HG03108 (cell line): ENCODE results near the gene PLGRKT.
A peak's percentile ranks its signal among the peaks of the same experiment; 100 is the strongest.
"Not testable (repeated sequence)": the region's sequence is repeated elsewhere in the genome, so short reads cannot be mapped to it uniquely, and the experiment has no call there.

Source experiments
- ATAC-seq: cut with Tn5 transposase; IDR thresholded peaks from one replicate; pipeline ENCODE4 v1.9.1; 2021; ENCODE audit warnings: moderate library complexity; ENCODE audit not compliant: unreplicated experiment

Gene PLGRKT

DNA sequence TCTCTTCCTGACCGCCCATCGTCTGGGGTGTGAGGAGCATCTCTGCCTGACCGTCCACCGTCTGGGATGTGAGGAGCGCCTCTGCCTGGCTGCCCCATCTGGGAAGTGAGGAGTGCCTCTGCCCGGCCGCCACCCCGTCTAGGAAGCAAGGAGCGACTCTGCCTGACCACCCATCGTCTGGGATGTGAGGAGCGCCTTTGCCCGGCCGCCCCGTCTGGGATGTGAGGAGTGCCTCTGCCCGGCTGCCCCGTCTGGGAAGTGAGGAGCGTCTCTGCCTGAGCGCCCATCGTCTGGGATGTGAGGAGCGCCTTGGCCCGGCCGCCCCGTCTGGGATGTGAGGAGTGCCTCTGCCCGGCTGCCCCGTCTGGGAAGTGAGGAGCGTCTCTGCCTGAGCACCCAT is 4.4 kb downstream of the PLGRKT start:
- not testable (repeated sequence) for ATAC-seq

DNA sequence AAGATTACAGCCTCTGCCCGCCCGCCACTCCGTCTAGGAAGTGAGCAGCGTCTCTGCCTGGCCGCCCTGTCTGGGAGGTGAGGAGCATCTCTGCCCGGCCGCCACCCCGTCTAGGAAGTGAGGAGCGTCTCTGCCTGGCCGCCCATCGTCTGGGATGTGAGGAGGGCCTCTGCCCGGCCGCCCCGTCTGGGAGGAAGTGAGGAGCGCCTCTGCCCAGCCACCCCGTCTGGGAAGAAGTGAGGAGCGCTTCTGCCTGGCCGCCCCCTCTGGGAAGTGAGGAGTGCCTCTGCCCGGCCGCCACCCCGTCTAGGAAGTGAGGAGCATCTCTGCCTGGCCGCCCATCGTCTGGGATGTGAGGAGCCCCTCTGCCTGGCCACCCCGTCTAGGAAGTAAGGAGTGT is 4.8 kb downstream of the PLGRKT start:
- ATAC-seq, result not testable (repeated sequence)

- ATAC-seq, result no peak
Observed at GRCh38 chr9:5430912-5431311, 6.8 kb downstream of the PLGRKT start.

GRCh38 chr9:5429873-5430564 is 7.7 kb downstream of the PLGRKT start:
- ATAC-seq, result no peak

GRCh38 chr9:5428794-5429528 is 8.8 kb downstream of the PLGRKT start:
- ATAC-seq, result no peak

DNA sequence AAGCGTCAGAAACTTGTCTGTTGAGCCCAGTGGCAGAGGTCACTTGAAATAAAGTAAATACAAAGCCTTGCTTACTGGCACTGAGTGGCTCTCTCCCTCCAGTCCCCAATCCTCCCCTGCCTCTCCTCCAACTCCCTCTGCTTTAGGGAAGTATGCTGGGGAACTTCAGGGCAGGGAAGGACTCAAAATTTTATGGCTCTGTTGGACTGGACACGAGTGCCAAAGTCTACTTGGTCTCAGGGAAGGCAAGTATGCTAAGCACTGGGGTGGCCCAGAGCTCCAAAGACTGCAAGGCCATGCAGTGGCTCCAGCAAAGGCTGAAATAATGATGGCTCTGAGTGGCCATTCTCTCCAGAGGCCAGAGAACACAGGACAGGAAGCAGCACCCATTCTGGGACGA is 9.6 kb downstream of the PLGRKT start:
- ATAC-seq, result no peak

DNA sequence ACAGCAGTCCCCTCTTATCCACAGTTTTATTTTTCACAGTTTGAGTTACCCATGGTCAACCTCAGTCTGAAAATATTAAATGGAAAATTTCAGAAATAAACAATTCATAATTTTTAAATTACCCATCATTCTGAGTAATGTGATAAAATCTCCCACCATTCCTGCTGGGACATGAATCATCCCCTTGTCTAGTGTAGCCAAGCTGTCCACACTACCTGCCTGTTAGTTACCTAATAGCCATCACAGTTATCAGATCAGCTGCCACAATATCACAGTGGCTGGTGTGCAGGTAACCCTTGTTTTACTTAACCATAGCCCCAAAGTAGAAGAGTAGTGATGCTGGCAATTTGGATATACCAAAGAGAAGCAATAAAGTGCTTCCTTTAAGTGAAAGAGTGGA is 10.7 kb downstream of the PLGRKT start:
- no peak for ATAC-seq

GRCh38 chr9:5425006-5425628 is 12.6 kb downstream of the PLGRKT start:
- ATAC-seq, result no peak

DNA sequence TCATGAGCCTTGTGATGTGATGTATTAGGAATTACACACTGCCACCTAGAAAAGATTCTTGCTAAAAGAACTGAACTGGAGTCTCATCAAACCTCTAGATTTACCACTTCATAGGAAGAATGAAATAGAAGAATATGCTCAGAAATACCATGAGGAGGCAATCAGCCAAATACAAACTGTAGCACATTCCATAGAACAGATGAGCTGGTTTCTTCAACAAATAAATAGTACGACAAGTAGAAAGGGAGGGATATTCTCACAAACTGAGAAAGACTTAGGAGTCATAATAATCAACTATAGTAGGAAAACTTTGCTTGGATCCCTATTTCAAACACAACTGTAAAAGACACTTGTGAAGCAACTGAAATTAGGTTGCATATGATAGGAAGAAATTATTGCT is 15.4 kb downstream of the PLGRKT start:
- no peak for ATAC-seq

DNA sequence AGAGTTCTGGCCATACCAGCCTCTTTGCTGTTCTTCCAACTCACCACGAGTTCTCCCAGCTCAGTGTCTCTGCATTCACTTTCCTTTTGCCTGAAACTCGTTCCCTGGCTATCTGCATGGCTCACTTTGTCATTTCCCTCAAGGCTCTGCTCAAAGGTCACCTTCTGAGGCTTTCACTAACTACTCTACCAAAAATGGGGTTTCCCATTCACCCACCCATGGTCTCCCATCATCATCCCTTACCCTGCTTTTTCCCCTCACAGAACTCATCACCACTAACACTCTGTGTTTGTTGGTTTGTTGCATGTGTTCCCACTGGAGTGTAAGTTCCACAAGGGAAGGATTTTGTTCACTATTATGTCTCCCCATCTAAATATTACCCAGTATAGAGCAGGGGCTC is 16.6 kb downstream of the PLGRKT start:
- no peak for ATAC-seq

DNA sequence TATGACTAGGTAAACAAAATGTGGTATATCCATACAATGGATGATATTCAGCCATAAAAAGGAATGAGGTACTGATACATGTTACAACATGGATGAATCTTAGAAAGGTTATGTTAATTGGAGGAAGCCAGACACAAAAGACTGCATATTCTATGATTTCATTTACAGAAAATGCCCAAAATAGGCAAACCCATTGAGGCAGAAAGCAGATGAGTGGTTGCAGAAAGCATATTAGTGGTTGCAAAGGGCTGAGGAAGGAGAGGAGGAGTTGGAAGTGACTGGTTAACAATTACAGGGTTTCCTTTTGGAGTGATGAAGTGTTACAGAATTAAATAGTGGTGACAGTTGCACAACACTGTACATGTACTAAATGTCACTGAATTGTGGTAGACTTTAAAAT is 17.7 kb downstream of the PLGRKT start:
- ATAC-seq, result no peak

- ATAC-seq, result no peak
Observed at GRCh38 chr9:5418481-5418880, 19.2 kb downstream of the PLGRKT start.

DNA sequence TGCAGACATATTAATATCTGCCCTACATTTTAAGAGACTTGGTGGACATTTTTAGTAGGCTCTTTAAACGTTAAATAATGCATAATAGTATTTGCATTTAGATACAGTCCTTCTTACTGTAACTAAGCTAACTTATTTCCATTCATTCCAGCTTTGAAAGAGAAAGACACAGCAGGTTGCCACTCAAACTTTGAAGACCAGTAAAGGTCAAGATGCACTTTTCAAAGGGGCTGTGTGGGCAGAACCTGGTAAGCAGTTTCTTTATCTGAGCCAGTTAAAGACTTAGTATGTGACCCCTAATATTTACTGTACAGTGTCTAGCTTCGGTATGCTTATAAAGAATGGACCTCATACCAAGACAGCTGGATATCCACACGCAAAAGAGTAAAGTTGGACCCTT is 20.8 kb downstream of the PLGRKT start:
- no peak for ATAC-seq

DNA sequence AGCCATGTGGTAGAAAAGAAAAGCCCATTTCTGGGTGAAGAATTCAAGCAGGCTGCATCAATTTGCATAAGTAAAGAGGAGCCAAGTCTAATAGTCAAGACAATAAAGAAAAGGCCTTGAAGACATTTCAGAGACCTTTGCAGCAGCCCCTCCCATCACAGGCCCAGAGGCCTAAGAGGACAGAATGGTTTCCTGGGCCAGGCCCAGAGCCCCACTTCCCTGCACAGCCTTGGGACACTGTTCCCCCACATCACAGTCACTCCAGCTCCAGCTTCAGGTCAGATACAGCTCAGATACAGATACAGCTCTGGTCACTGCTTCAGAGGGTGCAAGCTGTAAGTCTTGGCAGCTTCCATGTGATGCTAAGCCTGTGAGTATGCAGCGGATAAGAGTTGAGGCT is 29.1 kb downstream of the PLGRKT start:
- no peak for ATAC-seq

- ATAC-seq, result no peak
Observed at GRCh38 chr9:5402217-5402616, 35.5 kb downstream of the PLGRKT start.

DNA sequence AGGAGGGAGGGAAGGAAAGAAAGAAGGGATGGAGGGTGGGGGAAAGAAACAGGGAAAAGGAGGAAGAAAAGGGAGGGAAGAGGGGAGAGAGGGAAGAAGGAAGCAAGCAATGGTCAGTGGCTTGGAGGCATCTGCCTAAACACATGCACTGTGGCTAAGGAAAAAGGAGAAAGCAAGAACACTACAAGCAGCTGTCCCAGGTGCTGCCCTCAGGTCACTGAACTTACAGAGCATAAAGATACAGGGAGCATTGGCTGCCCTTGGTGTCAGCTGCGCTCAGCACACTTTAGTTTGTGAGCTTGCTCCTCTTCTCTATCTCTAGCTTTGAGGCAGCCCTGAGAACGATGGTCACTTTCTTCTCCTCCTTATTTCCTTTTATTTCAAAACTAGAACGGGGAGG is 40.2 kb downstream of the PLGRKT start:
- not testable (repeated sequence) for ATAC-seq

DNA sequence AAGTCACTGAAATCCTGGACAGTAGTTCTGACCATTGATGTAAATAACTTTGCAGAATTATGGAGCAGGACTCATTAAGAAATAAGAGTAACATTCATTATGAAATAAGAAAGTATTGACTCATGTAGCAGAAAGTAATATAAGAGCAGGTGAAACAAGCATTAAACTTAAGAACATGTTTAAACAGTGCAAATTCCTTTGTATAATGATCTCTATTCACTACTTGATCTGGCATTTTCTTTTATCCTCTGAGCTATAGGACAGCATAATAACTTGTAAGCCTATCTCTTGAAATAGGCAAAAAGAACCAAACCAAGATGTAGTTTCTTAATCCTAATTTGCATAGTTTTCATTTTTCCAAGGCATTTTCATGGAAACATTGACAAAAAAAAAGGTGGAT is 42.3 kb downstream of the PLGRKT start:
- ATAC-seq, result no peak

GRCh38 chr9:5393976-5394375 is 43.7 kb downstream of the PLGRKT start:
- ATAC-seq, result not testable (repeated sequence)

DNA sequence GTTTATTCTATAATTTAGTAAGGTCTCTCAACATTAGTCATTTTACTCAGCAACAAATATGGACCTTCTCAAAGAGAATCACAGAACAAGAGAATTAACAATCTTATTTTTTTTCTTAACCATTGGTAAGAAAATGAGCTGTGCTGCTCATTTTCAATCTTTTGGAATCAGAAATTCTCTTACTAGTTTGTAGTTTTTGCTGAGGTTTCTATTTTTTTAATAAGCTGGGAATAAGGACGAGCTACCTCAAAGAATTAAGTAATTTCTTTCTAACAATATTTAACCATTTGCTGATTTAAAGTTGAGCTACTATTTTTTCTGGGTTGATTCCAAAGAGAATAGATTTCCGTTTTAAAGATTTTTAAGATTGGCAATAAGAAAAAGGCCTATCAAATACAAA is 44.2 kb downstream of the PLGRKT start:
- no peak for ATAC-seq

DNA sequence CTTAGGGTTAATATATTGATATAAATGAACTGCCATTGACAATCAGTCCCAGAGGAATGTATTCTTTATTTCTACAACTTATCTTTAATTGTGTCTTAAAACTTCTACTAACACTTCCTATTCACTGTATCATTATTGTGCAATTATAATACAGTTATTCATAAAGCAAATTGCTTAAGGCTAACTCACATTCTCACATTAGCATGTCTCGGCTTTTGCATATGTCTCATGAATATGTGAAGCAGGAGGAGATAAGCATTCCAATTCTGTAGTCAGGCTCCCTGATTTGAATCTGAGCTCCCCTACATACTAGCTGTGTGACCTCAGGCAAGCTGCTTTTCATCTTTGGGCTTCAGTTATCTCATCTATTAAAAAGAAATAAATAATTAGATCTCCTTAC is 45.4 kb downstream of the PLGRKT start:
- ATAC-seq, result no peak

DNA sequence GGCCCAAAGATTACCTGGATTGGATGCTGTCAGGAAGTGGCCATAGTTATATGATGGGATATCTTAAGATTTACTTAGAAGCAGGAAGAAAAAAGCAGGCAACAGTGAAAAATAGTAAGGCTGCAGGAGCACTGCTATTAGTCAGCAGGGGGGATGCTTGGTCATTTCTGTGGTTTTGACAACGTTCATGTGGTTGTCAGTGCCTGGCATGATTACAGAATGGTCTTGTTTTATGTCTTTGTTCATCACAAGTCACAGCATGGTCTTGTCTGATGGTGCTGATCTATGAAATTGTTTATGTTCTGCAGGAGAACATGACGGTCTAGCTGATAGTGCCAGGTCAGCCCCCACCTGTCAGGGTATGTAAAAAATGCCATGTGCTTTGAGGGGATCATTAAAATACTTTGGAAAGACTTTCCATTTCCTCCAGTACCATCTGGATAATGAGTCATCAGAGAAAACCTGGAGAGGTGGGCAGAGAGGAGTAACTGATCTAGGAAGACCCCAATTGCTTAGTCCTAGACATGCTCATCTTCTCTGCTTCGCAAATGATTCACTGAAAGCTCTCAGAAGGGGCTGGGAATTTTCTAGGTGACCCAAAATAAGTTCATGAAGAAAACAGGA is 48.5 kb downstream of the PLGRKT start:
- ATAC-seq, result peak; percentile 62
